Bronchial epithelial cell (primary cell): ENCODE results near the gene MRPS23. TPM values are rescaled to one million over a fixed set of nuclear protein-coding genes. Genes with fewer than 3 reads are reported as not detected.
"Not testable (repeated sequence)": the region's sequence is repeated elsewhere in the genome, so short reads cannot be mapped to it uniquely, and the experiment has no call there.

ENCODE experiments used
- DNase-seq: peaks from one replicate; pipeline ENCODE4 v3.0.0-alpha.2; 2010; ENCODE audit warnings: low read depth
- FAIRE-seq: peaks from 2 replicates; lab custom pipeline; 2011; peaks lifted over from hg19 to GRCh38; lab: Jason Lieb, UNC
- H3K27me3 ChIP-seq: 2 replicates; pipeline ENCODE4 v1.5.1; 2011; ENCODE audit warnings: low read length; ENCODE audit not compliant: control insufficient read depth, insufficient read depth
- H3K36me3 ChIP-seq: 2 replicates; pipeline ENCODE4 v1.5.1; 2011; ENCODE audit warnings: low read length; ENCODE audit not compliant: control insufficient read depth, insufficient read depth
- H3K4me3 ChIP-seq: 2 replicates; pipeline ENCODE4 v1.5.1; 2011; ENCODE audit warnings: mild to moderate bottlenecking, low read depth, low read length, control low read depth
- CTCF ChIP-seq: IDR thresholded peaks from 2 replicates; pipeline ENCODE4 v1.5.1; 2011; ENCODE audit warnings: mild to moderate bottlenecking, moderate library complexity, low read length, control low read depth, inconsistent platforms; ENCODE audit not compliant: insufficient read depth, severe bottlenecking
- total RNA-seq: library from RNA; depleted of rRNA; stranded (reverse); fragments of >200 nt; gene quantifications from 2 replicates; pipeline ENCODE4 v1.2.1, GENCODE V29; 2014

The MRPS23 gene
- total RNA-seq, 1 donor from 2014 or later: 40.5 TPM

- Histone ChIP-seq H3K4me3 (no peak overlapping the region), H3K36me3 (no peaks in the 10 kb centered on the region), H3K27me3 (no peaks in the 10 kb centered on the region)
- DNase-seq: no peak
- TF ChIP-seq CTCF: no peak
- no peak for FAIRE-seq
Observed at GRCh38 chr17:57852955-57853328, 3.1 kb upstream of the MRPS23 start.

GRCh38 chr17:57852092-57852954 is 2.5 kb upstream of the MRPS23 start:
- FAIRE-seq: no peak

GRCh38 chr17:57849163-57849873 is 526 bp downstream of the MRPS23 start:
- DNase-seq (no peak), FAIRE-seq (no peak)
- Histone ChIP-seq H3K4me3 (peak overlapping the region; percentile 98), H3K36me3 (no peaks in the 10 kb centered on the region), H3K27me3 (no peaks in the 10 kb centered on the region)
- no peak for TF ChIP-seq CTCF

More at GRCh38 chr17:57852092-57852954, 2.5 kb upstream of the MRPS23 start:
- DNase-seq: no peak
- Histone ChIP-seq H3K27me3 (no peaks in the 10 kb centered on the region), H3K4me3 (no peak overlapping the region), H3K36me3 (no peaks in the 10 kb centered on the region)
- no peak for TF ChIP-seq CTCF

- not testable (repeated sequence) for H3K36me3 ChIP-seq, FAIRE-seq, H3K27me3 ChIP-seq, H3K4me3 ChIP-seq, DNase-seq
Observed at GRCh38 chr17:57846056-57846945, 3.5 kb downstream of the MRPS23 start.

- H3K27me3 ChIP-seq: no peaks in the 10 kb centered on the region
- no peak overlapping the region for H3K4me3 ChIP-seq
- peaks cover 4% of the 10 kb centered on the region for H3K36me3 ChIP-seq
- no peak for TF ChIP-seq CTCF
- DNase-seq (no peak), FAIRE-seq (no peak)
Observed at GRCh38 chr17:57842280-57842679, 7.6 kb downstream of the MRPS23 start.
